Lung (tissue), 12 donors: Measurements from ENCODE around the gene TLE6. TPM values are rescaled to one million over a fixed set of nuclear protein-coding genes. Genes with fewer than 3 reads are reported as not detected.

Experiments
- ATAC-seq: fragments of 200-7000 bp; cut with Tn5 transposase; one replicate; pipeline ENCODE4 v1.9.1; 2020; ENCODE audit warnings: moderate number of reproducible peaks; ENCODE audit not compliant: insufficient read depth, low FRiP score
- DNase-seq, 3 donors: peaks; one replicate each; pipeline ENCODE4 v3.0.0-alpha.2; 2013 to 2017
- H3K27ac ChIP-seq, 2 donors: one replicate each; pipeline ENCODE4 v1.5.1; 2013; ENCODE audit warnings: mild to moderate bottlenecking in 2 of 2, moderate library complexity in 2 of 2, control low read depth in 1 of 2, inconsistent platforms in 1 of 2, low read depth in 1 of 2, low read length in 1 of 2
- H3K27me3 ChIP-seq, 3 donors: one replicate each; pipeline ENCODE4 v1.5.1; 2013; ENCODE audit warnings: low read length in 2 of 3; ENCODE audit not compliant: control insufficient read depth in 3 of 3, insufficient read depth in 3 of 3
- H3K36me3 ChIP-seq, 4 donors: one replicate each; pipeline ENCODE4 v1.5.1; 2013; ENCODE audit warnings: low read length in 4 of 4, mild to moderate bottlenecking in 1 of 4, moderate library complexity in 1 of 4; ENCODE audit not compliant: control insufficient read depth in 4 of 4, insufficient read depth in 4 of 4
- H3K4me1 ChIP-seq, 5 donors: one replicate each; pipeline ENCODE4 v1.5.1; 2013; ENCODE audit warnings: low read length in 5 of 5, mild to moderate bottlenecking in 2 of 5, moderate library complexity in 1 of 5; ENCODE audit not compliant: control insufficient read depth in 5 of 5, insufficient read depth in 5 of 5
- H3K4me3 ChIP-seq: one replicate; pipeline ENCODE4 v1.5.1; 2013; ENCODE audit warnings: mild to moderate bottlenecking, control low read depth, moderate library complexity
- H3K9ac ChIP-seq, 2 donors: one replicate each; pipeline ENCODE4 v1.5.1; 2013; ENCODE audit warnings: low read length in 2 of 2, control low read depth in 1 of 2; ENCODE audit not compliant: insufficient read depth in 1 of 2
- H3K9me3 ChIP-seq, 4 donors: one replicate each; pipeline ENCODE4 v1.5.1; 2013; ENCODE audit warnings: low read length in 3 of 4, mild to moderate bottlenecking in 1 of 4, moderate library complexity in 1 of 4; ENCODE audit not compliant: control insufficient read depth in 4 of 4, insufficient read depth in 3 of 4
- WGBS, 2 donors: extraction: QIAGEN DNeasy Blood & Tissue Kit; methylation state at CpG; one replicate each; pipeline ENCODE4 v1.1.7; 2013; 5-methylcytosine and 5-hydroxymethylcytosine counted together
- polyA plus RNA-seq, 2 donors: library from polyadenylated mRNA; stranded (reverse); fragments of 200-250 nt; gene quantifications; one replicate each; pipeline ENCODE4 v1.2.1, GENCODE V29; 2013
- total RNA-seq, 2 donors: library from RNA; depleted of rRNA in 1 of 2; stranded (reverse); fragments of >200 nt in 1 of 2; gene quantifications; one replicate each; pipeline ENCODE4 v1.2.1, GENCODE V29; 2014 to 2021
- TF ChIP-seq, protein P1 (sequence below): IDR thresholded peaks from 2 replicates; pipeline ENCODE4 v1.5.1; 2012; ENCODE audit warnings: mild to moderate bottlenecking; ENCODE audit errors: control extremely low read depth, extremely low read depth
- donor health status: control.
- donor health status: control.
- donor health status: Bipolar disorder and iron deficiency.
- donor health status: healthy.
- donor health status: DM: yes; HTN: yes; CAD: no.

The TLE6 gene
- total and polyA plus RNA-seq, 4 donors, result 6.1 to 8.8 (median 7.2) TPM

DNA sequence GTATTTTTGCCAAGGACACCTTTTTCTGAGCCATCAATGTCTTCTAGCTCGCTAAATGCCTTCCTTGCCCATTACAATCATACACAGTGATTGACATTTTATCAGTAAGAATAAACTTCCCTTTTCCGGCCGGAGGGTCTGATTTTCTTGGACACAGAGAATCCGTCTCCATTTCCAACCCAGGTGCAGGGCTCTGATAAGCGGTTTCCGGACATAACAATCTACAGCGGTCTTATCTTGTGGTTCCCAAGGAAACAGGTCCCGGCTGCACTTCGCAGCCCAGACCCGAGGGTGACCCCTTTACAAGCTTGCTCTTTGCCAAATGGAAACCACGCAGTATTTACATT is 27.5 kb upstream of the TLE6 start:
- peak; percentile 2 for ATAC-seq
- WGBS, 2 donors, result 0 to 1% methylated on average over 11 of the region's 11 CpGs
- Histone ChIP-seq H3K36me3 (peaks cover 0 to 4% (median 0%) of the 10 kb centered on the region in 4 donors), H3K27me3 (no peaks in the 10 kb centered on the region), H3K27ac (peak overlapping the region; percentile 91 to 96), H3K9ac (peak overlapping the region; percentile 86 to 93), H3K9me3 (no peaks in the 10 kb centered on the region), H3K4me1 (peaks cover 4 to 13% (median 6%) of the 10 kb centered on the region in 5 donors), H3K4me3 (peak overlapping the region; percentile 90)
- TF ChIP-seq, protein P1, sequence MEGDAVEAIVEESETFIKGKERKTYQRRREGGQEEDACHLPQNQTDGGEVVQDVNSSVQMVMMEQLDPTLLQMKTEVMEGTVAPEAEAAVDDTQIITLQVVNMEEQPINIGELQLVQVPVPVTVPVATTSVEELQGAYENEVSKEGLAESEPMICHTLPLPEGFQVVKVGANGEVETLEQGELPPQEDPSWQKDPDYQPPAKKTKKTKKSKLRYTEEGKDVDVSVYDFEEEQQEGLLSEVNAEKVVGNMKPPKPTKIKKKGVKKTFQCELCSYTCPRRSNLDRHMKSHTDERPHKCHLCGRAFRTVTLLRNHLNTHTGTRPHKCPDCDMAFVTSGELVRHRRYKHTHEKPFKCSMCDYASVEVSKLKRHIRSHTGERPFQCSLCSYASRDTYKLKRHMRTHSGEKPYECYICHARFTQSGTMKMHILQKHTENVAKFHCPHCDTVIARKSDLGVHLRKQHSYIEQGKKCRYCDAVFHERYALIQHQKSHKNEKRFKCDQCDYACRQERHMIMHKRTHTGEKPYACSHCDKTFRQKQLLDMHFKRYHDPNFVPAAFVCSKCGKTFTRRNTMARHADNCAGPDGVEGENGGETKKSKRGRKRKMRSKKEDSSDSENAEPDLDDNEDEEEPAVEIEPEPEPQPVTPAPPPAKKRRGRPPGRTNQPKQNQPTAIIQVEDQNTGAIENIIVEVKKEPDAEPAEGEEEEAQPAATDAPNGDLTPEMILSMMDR, result no peak
- DNase-seq, result peak in 2 of 3 donors; percentile 70 to 85

DNA sequence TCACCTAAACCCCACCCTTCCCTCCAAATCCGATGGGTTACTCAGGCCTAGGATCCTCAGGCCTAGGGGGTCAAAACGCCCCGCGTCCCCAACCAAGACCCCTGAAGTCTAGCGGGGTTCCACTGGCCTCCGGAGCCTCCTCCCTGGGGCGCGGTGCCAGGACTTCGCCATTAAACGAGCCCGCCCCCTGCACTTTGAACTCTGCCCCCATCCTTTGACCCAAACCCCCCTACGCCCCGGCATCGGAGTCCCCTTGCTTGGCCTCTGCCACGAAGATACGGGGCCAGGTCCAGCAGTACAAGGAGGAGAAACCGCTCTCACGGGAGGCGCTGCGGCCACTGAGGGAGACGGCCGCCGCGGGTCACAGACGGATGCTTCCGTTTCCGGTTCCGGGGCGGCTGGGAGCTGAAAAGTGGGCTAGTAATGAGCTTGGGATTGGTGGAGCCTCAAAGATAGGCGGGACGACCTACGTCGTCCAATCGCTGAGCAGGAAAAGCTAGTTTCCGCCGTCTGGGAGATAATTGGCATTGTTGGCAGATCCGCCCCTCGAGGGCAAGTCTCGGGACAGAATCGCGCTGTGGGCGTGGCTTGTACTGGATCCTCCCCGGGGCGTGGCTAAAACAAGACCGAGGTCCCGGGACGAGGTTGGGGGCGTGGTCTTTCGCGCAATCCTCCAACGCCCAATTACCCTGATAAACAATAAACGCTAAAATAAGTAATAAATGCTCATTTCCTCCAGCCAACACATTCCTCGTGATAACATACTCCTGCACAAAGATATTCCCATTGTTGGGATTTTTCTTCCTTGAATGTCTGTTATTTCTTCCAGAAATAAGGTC is 26.9 kb upstream of the TLE6 start:
- peak; percentile 100 for DNase-seq
- no peaks in the 10 kb centered on the region for H3K9me3 ChIP-seq
- H3K36me3 ChIP-seq, result peaks cover 0 to 4% (median 0%) of the 10 kb centered on the region in 4 donors
- TF ChIP-seq, protein P1, result no peak
- ATAC-seq, result peak; percentile 93
- no peaks in the 10 kb centered on the region for H3K27me3 ChIP-seq
- H3K9ac ChIP-seq, result peak overlapping the region; percentile 86 to 93
- peaks cover 4 to 13% (median 6%) of the 10 kb centered on the region in 5 donors for H3K4me1 ChIP-seq
- WGBS, 2 donors, result 0% methylated on average over 53 of the region's 53 CpGs
- H3K4me3 ChIP-seq, result peak overlapping the region; percentile 90
- H3K27ac ChIP-seq, result peak overlapping the region; percentile 91 to 96

DNA sequence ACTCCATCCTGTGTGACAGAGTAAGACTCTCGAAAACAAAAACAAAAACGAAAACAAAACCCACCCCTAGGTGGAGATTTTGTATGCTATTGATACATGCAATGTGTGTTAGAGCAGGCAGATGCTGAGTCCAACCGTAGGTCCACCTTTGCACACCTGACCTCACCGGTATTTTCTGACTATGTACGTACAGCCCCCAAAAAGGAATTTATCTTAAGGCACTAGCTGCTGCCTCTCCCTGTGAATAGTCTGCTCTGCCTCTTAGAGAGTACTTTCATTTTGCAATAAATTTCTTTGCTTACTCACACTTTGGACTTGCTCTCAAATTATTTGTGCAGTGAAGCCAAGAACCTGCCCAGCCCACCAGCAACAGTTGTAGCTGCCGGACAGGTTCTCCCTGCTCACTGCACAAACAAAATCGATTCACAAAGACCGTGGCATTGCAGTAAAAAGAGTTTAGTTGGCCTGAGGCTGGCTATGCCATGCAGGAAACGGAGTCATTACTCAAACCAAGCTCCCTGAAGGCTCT is 24.3 kb upstream of the TLE6 start:
- H3K27me3 ChIP-seq, result no peaks in the 10 kb centered on the region
- WGBS, 2 donors, result 51 to 70% methylated on average over 9 of the region's 9 CpGs
- peak; percentile 3 for ATAC-seq
- H3K9me3 ChIP-seq, result no peaks in the 10 kb centered on the region
- peak overlapping the region in 1 of 2 donors; percentile 53 for H3K9ac ChIP-seq
- peaks cover 0 to 4% (median 0%) of the 10 kb centered on the region in 4 donors for H3K36me3 ChIP-seq
- TF ChIP-seq, protein P1, result no peak
- H3K27ac ChIP-seq, result peak overlapping the region in 1 of 2 donors; percentile 76
- DNase-seq, result peak; percentile 69 to 85 (median 71)
- H3K4me1 ChIP-seq, result peaks cover 4 to 10% (median 6%) of the 10 kb centered on the region in 5 donors
- no peak overlapping the region for H3K4me3 ChIP-seq
